ENCODE results near the gene POLR1A. TPM values are rescaled to one million over a fixed set of nuclear protein-coding genes. Genes with fewer than 3 reads are reported as not detected.

POLR1A gene
- total RNA-seq, 1 donor from 2014 or later = 43.2 TPM

DNA sequence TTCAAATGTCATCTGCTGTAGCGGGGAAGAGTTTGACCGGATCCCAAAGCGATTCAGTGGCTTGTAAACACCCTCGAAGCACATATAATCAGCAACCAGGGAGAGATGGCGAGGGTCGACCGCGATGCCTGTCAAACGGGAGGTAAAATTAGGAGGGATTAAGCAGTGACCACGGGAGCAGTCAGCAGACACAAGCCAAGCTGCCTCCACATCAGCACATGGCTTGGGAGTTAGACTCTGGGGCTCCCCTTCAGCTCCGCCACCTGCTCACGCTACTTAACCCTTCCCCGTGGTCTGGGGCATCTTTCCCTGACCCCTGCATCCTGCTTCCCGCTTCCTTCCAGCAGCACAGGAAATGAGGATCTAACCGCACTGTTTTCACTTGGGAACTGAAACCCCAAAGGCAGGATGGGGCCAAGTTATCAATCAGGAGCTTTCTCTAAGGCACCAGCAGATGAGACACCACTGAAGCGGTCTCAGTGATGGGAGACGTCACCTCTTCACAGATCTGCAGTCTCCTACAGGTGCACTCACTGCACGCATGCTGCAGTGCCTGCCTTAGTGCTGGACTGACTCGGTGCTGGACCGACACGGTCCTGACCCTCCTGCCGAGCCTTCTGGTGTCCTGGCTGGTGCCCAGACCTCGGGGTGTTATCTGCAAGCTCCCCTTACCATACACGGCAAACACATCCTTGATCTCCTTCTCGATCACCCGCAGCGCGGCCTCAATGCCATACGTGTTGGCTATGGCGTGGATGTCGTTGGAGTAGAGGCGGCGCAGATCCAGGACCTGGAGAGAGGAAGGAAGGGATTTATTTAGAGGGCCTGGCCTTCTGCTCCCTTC is 77.5 kb downstream of the POLR1A start:
- no peak overlapping the region for H3K4me3 Mint-ChIP-seq (ENCODE audit: unreplicated experiment)
- no peaks in the 10 kb centered on the region for H3K9me3 Mint-ChIP-seq (ENCODE audit: unreplicated experiment)
- DNase-seq (ENCODE audit: extremely low spot score, unreplicated experiment) = no peak
- no peaks in the 10 kb centered on the region for H3K4me1 Mint-ChIP-seq (ENCODE audit: unreplicated experiment)
- TF ChIP-seq, protein P1, sequence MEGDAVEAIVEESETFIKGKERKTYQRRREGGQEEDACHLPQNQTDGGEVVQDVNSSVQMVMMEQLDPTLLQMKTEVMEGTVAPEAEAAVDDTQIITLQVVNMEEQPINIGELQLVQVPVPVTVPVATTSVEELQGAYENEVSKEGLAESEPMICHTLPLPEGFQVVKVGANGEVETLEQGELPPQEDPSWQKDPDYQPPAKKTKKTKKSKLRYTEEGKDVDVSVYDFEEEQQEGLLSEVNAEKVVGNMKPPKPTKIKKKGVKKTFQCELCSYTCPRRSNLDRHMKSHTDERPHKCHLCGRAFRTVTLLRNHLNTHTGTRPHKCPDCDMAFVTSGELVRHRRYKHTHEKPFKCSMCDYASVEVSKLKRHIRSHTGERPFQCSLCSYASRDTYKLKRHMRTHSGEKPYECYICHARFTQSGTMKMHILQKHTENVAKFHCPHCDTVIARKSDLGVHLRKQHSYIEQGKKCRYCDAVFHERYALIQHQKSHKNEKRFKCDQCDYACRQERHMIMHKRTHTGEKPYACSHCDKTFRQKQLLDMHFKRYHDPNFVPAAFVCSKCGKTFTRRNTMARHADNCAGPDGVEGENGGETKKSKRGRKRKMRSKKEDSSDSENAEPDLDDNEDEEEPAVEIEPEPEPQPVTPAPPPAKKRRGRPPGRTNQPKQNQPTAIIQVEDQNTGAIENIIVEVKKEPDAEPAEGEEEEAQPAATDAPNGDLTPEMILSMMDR (IDR thresholded peaks at IDR 0.05) = no peak
- H3K27me3 Mint-ChIP-seq (ENCODE audit: unreplicated experiment) = no peaks in the 10 kb centered on the region
- peaks cover 62% of the 10 kb centered on the region for H3K36me3 Mint-ChIP-seq (ENCODE audit: unreplicated experiment)
- H3K27ac Mint-ChIP-seq (ENCODE audit: unreplicated experiment) = no peak overlapping the region

DNA sequence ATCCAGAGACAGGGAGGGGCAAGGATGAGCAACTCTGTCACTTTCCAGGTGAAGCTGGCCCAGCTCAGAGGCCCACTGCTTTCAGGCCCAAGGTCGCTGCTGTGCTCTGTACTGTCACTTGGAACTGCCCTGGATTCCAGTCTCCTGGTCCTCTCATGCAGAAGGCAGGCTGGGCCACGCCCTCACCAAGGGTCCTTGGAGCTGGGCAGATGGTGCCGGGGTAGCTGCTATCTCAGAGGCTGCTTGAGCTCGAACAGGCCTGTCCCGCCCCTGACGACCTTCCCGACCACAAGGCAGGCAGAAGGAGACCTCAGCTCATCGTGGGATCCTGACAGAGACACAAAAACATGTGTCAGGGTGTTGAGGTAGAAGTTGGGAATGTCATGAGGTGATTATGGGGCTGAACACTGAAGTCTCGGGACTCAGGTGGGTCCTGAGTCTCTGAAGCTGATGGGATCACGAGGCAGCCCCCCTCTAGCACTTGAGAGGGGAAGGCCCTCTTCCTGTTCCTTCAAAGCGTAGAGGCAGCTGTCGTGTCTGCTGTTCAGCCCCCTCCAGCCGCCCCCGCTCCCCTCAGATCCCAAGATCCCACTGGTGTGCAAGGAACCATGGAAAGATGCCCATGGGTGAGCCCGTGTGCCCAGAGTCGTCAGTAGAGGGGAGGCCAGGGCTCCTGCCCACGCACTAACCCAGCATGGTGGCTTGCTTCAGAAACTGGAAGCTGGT is 78.3 kb downstream of the POLR1A start:
- Mint-ChIP-seq H3K27ac (ENCODE audit: unreplicated experiment) (no peak overlapping the region), H3K4me1 (ENCODE audit: unreplicated experiment) (no peaks in the 10 kb centered on the region), H3K9me3 (ENCODE audit: unreplicated experiment) (no peaks in the 10 kb centered on the region), H3K36me3 (ENCODE audit: unreplicated experiment) (peaks cover 55% of the 10 kb centered on the region), H3K4me3 (ENCODE audit: unreplicated experiment) (no peak overlapping the region), H3K27me3 (ENCODE audit: unreplicated experiment) (no peaks in the 10 kb centered on the region)
- DNase-seq (ENCODE audit: extremely low spot score, unreplicated experiment) = no peak
- TF ChIP-seq, protein P1 (IDR thresholded peaks at IDR 0.05) = no peak

DNA sequence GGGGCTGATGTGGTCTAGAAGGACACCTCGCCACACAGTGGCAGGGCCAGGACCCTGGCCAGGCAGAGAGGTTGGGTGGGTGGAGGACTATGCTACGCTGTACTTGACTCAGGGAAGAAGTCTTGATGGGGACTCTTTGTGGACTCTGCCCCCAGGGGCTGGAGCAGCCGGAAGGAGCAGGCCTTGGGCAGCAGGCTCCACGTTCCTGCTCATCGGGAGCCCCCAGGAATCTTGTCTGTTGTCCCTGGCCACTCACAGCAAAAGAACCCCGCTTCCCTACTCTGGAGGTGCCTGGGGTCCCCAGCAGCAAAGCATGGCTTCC is 79.0 kb downstream of the POLR1A start:
- TF ChIP-seq, protein P1 (IDR thresholded peaks at IDR 0.05) = no peak
- H3K36me3 Mint-ChIP-seq (ENCODE audit: unreplicated experiment) = peaks cover 51% of the 10 kb centered on the region
- H3K27ac Mint-ChIP-seq (ENCODE audit: unreplicated experiment) = no peak overlapping the region
- no peaks in the 10 kb centered on the region for H3K27me3 Mint-ChIP-seq (ENCODE audit: unreplicated experiment)
- no peak for DNase-seq (ENCODE audit: extremely low spot score, unreplicated experiment)
- H3K4me3 Mint-ChIP-seq (ENCODE audit: unreplicated experiment) = no peak overlapping the region
- no peaks in the 10 kb centered on the region for H3K9me3 Mint-ChIP-seq (ENCODE audit: unreplicated experiment)
- H3K4me1 Mint-ChIP-seq (ENCODE audit: unreplicated experiment) = no peaks in the 10 kb centered on the region

DNA sequence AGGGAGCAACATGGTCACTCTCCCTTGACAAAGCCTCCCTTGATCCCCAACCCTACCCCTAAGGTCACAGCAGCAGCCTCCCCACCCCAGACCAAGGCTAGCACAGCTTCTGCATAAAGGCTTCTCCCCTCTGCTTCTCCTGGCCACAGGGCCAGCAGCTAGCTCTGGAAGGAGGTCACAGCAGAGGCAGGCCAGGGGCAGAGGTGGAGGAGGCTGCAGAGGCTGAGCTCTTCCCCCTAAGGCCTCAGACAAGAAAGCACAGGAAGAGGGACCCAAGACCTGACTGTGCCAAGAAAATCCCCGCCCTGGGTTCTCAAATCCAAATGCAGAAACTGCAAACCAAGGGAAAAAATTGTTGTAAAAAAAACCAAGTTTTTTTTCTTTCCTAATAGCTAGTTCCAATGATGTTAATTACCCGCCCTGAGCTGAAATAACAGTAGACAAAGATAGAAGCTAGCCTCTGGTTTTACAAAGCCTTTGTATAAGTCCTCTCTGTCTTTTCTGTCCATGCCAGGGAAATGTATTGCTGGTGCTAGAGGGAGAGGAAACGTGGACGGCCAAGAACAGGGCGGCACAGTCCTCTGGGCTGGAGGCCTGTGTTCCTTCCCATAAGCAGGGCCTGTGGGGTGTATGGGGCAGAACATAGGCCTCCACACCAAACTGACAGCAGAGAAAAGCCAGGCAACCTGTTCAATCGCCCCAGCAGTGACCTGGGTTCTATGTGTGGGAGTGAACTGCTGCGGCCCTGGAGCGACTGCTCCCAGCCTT is 79.5 kb downstream of the POLR1A start:
- no peaks in the 10 kb centered on the region for H3K27me3 Mint-ChIP-seq (ENCODE audit: unreplicated experiment)
- peaks cover 47% of the 10 kb centered on the region for H3K36me3 Mint-ChIP-seq (ENCODE audit: unreplicated experiment)
- no peak overlapping the region for H3K27ac Mint-ChIP-seq (ENCODE audit: unreplicated experiment)
- H3K4me3 Mint-ChIP-seq (ENCODE audit: unreplicated experiment) = no peak overlapping the region
- no peak for DNase-seq (ENCODE audit: extremely low spot score, unreplicated experiment)
- peaks cover 3% of the 10 kb centered on the region for H3K4me1 Mint-ChIP-seq (ENCODE audit: unreplicated experiment)
- TF ChIP-seq, protein P1 (IDR thresholded peaks at IDR 0.05) = no peak
- H3K9me3 Mint-ChIP-seq (ENCODE audit: unreplicated experiment) = no peaks in the 10 kb centered on the region
